ENCODE measurements around the gene ENTPD6.
"Not testable (repeated sequence)": the region's sequence is repeated elsewhere in the genome, so short reads cannot be mapped to it uniquely, and the experiment has no call there.

The ENTPD6 gene

DNA sequence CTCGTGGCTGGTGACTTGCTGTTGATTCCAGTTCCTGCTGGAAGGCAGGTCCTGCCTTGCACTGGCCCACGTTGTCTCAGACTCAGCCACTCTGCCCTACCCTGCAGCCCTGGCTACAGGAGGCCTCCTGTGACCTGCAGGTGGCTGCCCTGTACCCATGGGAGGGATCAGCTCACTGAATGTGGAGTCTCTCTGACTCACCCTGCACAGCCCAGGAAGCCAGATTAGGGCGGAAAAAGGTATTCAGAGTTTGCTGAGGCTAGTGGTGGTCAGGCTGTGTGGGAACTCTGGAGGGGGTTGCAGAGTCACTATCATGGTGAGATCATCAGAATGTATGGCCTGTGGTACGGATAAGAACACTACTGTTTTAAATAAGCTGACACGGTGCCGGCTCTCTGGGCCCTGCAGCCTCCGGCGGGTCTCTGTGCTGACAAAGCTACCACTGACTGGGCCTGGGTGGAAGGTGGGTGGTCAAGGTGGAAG is 27.7 kb downstream of the ENTPD6 start:
- in situ Hi-C loops (cut with MboI; ENCODE audit: low sequenced_read_pairs) = no loop called here

GRCh38 chr20:25223765-25224720 is 28.5 kb downstream of the ENTPD6 start:
- in situ Hi-C loops (cut with MboI; ENCODE audit: low sequenced_read_pairs) = no loop called here

DNA sequence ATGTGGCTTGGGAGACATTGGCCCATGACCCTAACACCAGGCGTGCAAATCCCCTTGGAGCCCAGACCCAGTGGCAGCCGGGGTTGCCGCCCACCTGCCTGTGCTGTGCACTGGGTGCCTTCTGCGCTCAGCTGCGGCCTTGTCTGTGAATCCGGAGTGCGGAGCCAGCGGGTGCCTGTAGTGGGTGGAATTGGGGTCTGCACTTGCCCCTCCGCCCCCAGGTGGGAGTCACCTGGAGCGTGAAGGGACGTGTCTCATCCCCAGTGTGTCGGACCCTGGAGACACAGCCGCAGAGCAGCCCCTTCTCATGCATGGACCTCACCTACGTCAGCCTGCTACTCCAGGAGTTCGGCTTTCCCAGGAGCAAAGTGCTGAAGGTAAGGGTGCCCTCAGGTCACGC is 29.4 kb downstream of the ENTPD6 start:
- in situ Hi-C loops (cut with MboI; ENCODE audit: low sequenced_read_pairs) = no loop called here

DNA sequence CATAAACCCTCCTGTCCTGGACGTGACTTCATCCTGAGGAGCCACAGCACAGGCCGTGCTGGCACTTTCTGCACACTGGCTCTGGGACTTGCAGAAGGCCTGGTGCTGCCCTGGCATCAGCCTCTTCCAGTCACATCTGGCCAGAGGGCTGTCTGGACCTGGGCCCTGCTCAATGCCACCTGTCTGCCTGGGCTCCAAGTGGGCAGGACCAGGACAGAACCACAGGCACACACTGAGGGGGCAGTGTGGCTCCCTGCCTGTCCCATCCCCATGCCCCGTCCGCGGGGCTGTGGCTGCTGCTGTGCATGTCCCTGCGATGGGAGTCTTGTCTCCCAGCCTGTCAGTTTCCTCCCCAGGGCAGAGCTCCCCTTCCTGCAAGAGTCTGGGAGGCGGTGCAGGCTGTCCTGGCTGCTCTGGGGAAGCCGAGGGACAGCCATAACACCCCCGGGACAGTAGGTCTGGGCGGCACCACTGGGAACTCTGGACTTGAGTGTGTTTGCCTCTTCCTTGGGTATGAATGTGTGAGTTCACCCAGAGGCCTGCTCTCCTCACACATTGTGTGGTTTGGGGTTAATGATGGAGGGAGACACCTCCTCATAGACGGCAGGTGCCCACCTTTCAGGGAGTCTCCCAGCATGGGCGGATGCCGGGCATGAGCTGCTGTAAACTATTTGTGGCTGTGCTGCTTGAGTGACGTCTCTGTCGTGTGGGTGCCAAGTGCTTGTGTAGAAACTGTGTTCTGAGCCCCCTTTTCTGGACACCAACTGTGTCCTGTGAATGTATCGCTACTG is 30.3 kb downstream of the ENTPD6 start:
- in situ Hi-C loops (cut with MboI; ENCODE audit: low sequenced_read_pairs) = no loop called here

- in situ Hi-C loops (cut with MboI; ENCODE audit: low sequenced_read_pairs) = no loop called here
Observed at GRCh38 chr20:25226433-25227316, 31.2 kb downstream of the ENTPD6 start.

GRCh38 chr20:25227317-25227831 is 31.9 kb downstream of the ENTPD6 start:
- in situ Hi-C loops (cut with MboI; ENCODE audit: low sequenced_read_pairs) = no loop called here

GRCh38 chr20:25229486-25230165 is 34.1 kb downstream of the ENTPD6 start:
- in situ Hi-C loops (cut with MboI; ENCODE audit: low sequenced_read_pairs) = no loop called here

DNA sequence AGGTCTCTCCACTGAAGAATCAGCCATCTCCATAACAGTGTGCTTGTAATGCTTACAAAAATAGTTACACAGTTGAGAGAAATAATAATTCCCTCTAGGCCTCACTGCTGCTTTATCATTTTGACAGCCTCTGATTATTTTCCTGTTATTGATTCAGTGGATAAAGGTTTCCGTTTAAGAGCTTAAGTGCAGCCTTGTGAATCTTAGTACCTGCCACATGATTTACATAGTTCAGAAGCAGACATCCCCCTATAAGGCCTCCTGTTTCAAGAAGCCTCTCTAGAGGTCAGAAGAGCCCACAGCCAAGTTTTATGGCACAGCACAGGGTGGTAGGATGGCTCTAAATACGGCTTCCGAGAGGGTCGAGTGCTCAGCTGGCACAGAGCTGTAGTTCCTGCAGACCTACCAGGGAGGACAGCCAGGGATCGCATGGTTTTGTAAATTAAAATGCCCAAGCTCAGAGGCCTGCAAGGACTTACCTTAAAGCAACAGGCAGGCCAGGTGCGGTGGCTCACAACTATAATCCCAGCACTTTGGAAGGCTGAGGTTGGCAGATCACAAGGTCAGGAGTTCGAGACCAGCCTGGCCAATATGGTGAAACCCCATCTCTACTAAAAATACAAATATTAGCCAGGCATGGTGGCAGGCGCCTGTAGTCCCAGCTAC is 34.8 kb downstream of the ENTPD6 start:
- in situ Hi-C loops (cut with MboI; ENCODE audit: low sequenced_read_pairs) = no loop called here

DNA sequence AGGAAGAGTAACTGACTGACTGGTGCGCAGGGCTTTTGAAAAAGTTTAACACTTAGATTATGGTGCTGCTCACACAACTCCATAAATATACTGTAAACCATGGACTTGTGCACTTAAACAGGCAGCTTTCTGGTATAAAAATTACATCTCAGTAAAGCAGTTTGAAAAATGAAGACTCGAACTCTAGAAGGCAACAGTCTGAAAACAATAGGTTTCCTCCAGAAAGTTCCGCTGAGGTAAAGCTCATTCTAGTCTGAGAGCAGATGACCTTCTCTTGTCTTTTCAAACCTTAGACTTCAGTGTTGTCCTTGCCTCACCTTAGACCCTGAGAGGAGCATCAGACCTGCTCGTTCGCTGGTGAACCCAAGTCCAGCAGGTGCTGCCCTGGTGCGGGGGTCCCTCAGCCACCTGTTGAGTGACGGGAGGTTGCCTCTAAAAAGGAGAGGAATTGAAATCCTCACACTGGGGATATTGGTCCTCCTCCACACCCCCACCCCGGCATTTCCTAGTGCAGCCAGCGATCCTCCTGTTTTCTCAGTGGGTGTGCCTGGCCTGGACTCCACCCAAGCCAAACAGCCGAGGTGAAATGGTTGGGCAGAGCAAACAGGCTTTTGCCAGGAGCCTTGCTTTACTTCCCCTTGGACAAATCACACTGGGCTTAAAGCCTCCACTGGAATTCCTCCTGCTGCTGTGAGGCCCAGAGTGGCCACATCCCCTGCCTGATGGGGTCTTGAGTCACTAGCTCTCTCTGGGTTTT is 37.7 kb downstream of the ENTPD6 start:
- in situ Hi-C loops (cut with MboI; ENCODE audit: low sequenced_read_pairs) = no loop called here

GRCh38 chr20:25234009-25234849 is 38.7 kb downstream of the ENTPD6 start:
- in situ Hi-C loops (cut with MboI; ENCODE audit: low sequenced_read_pairs) = not testable (repeated sequence)

GRCh38 chr20:25236450-25237304 is 41.2 kb downstream of the ENTPD6 start:
- in situ Hi-C loops (cut with MboI; ENCODE audit: low sequenced_read_pairs) = no loop called here

- in situ Hi-C loops (cut with MboI; ENCODE audit: low sequenced_read_pairs) = no loop called here
Observed at GRCh38 chr20:25237610-25238318, 42.3 kb downstream of the ENTPD6 start.

DNA sequence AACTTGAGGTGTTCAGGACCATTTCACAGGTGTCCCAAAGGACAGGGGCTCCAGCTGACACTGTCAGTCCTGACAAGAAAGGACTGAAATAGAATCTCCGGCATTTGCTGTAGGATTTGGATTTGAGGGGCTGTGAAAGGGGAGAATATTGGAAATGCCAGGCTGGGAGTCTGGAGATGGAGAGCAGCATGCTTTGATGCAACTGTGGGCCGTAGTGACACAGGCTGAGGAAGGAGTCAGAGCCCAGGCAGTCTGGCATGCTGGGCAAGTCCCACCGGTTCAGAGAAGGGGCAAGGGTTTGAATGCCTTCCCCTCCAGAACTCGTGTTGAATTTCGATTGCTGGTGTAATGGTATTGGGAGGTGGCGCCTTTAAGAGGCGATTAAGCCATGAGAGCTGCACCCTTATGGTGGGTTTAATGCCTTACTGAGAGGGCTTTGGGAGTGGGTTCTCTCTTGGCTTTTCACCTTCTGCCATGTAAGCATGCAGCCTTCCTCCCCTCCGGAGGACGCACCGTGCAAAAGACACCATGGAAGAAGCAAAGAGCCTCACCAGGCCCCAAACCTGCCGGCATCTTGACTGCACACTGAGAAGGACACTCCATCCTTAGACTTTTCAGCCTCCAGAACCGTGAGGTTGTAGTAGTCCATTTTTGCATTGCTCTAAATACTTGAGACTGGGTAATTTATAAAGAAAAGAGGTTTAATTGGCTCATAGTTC is 43.0 kb downstream of the ENTPD6 start:
- in situ Hi-C loops (cut with MboI; ENCODE audit: low sequenced_read_pairs) = no loop called here

GRCh38 chr20:25239387-25240370 is 44.2 kb downstream of the ENTPD6 start:
- in situ Hi-C loops (cut with MboI; ENCODE audit: low sequenced_read_pairs) = no loop called here

Measured in HL-60/S4 treated with phorbol 12-myristate 13-acetate at 8.2 ng/mL for 4 days and 3 days (cell line).